DOHH2 (cell line): ENCODE data around the gene PITPNC1.

Experiments
- CTCF ChIP-seq: fragments of 200-600 bp; sonication (generic); IDR thresholded peaks from one replicate; pipeline ENCODE4 v1.5.1; 2014; ENCODE audit warnings: antibody characterized with exemption, mild to moderate bottlenecking, low read depth, low read length; ENCODE audit not compliant: poor library complexity, severe bottlenecking
- EZH2phosphoT487 ChIP-seq: fragments of 200-600 bp; sonication (generic); IDR thresholded peaks from 2 replicates; pipeline ENCODE4 v1.6.1; 2017; ENCODE audit warnings: borderline replicate concordance, mild to moderate bottlenecking, antibody characterized with exemption, low read length, moderate library complexity, mixed read lengths

GRCh38 chr17:67469208-67469980, 92.3 kb downstream of the PITPNC1 start:
- no peak for TF ChIP-seq CTCF
- no peak for TF ChIP-seq EZH2phosphoT487
